Subcutaneous abdominal adipose tissue (tissue), 5 donors: Measurements from ENCODE around the gene DGKQ.
"Not testable (repeated sequence)": the region's sequence is repeated elsewhere in the genome, so short reads cannot be mapped to it uniquely, and the experiment has no call there.

Experiments
- H3K27ac ChIP-seq: one replicate; pipeline ENCODE4 v1.7.0; 2013; ENCODE audit warnings: low read depth, mild to moderate bottlenecking, inconsistent platforms, low read length, moderate library complexity
- H3K27me3 ChIP-seq, 5 donors: one replicate each; pipeline ENCODE4 v1.7.0; 2013; ENCODE audit warnings: low read length in 5 of 5, inconsistent platforms in 1 of 5; ENCODE audit not compliant: control insufficient read depth in 5 of 5, insufficient read depth in 4 of 5
- H3K36me3 ChIP-seq, 5 donors: one replicate each; pipeline ENCODE4 v1.7.0; 2013; ENCODE audit warnings: low read length in 5 of 5; ENCODE audit not compliant: control insufficient read depth in 5 of 5, insufficient read depth in 5 of 5
- H3K4me1 ChIP-seq, 5 donors: one replicate each; pipeline ENCODE4 v1.7.0; 2013; ENCODE audit warnings: low read length in 5 of 5, mild to moderate bottlenecking in 3 of 5, moderate library complexity in 1 of 5; ENCODE audit not compliant: control insufficient read depth in 5 of 5, insufficient read depth in 5 of 5
- H3K4me3 ChIP-seq, 5 donors: one replicate each; pipeline ENCODE4 v1.7.0; 2013; ENCODE audit warnings: low read length in 5 of 5, low read depth in 1 of 5
- H3K9ac ChIP-seq, 5 donors: one replicate each; pipeline ENCODE4 v1.7.0; 2013; ENCODE audit warnings: low read length in 5 of 5, mild to moderate bottlenecking in 4 of 5, moderate library complexity in 3 of 5
- H3K9me3 ChIP-seq, 5 donors: one replicate each; pipeline ENCODE4 v1.7.0; 2013; ENCODE audit warnings: low read length in 5 of 5; ENCODE audit not compliant: control insufficient read depth in 5 of 5
- donor health status: healthy.
- donor health status: healthy.
- donor health status: healthy.
- donor health status: healthy.
- donor health status: healthy.

DGKQ gene

GRCh38 chr4:925171-925570 is 48.2 kb downstream of the DGKQ start:
- no peaks in the 10 kb centered on the region for H3K9me3 ChIP-seq
- no peak overlapping the region for H3K27ac ChIP-seq
- H3K36me3 ChIP-seq = peaks cover 0 to 4% (median 2%) of the 10 kb centered on the region in 5 donors
- H3K9ac ChIP-seq = no peak overlapping the region
- peaks cover 0 to 30% (median 24%) of the 10 kb centered on the region in 5 donors for H3K4me1 ChIP-seq
- no peak overlapping the region for H3K4me3 ChIP-seq
- H3K27me3 ChIP-seq = no peaks in the 10 kb centered on the region

- no peak overlapping the region for H3K27ac ChIP-seq
- peaks cover 0 to 31% (median 22%) of the 10 kb centered on the region in 5 donors for H3K4me1 ChIP-seq
- H3K4me3 ChIP-seq = no peak overlapping the region
- no peaks in the 10 kb centered on the region for H3K27me3 ChIP-seq
- no peaks in the 10 kb centered on the region for H3K9me3 ChIP-seq
- H3K36me3 ChIP-seq = peaks cover 0 to 4% (median 2%) of the 10 kb centered on the region in 5 donors
- no peak overlapping the region for H3K9ac ChIP-seq
Measured at GRCh38 chr4:924107-925096, 49.0 kb downstream of the DGKQ start.

DNA sequence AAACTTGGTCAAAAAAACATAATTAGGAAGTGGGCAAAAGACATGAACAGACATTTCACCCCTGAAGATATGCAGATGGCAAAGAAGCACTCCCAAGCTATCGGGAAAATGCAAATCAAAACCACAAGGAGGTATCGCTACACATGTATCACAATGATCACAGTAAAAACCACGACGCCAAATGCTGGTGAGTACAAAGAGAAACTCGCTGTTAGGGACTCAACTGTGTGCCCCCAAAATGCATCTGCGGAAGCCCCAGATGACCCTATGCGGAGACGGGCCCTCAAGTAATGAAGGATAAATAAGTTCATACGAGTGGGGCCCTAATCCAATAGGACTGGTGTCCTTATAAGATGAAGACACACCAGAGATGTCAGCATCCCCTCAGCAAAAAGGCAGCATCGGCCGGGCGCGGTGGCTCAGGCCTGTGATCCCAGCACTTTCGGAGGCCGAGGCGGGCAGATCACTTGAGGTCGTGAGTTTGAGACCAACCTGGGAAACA is 51.5 kb downstream of the DGKQ start:
- H3K27me3 ChIP-seq = no peaks in the 10 kb centered on the region
- H3K9ac ChIP-seq = no peak overlapping the region
- peaks cover 0 to 4% (median 0%) of the 10 kb centered on the region in 5 donors for H3K36me3 ChIP-seq
- peaks cover 0 to 27% (median 18%) of the 10 kb centered on the region in 5 donors for H3K4me1 ChIP-seq
- H3K4me3 ChIP-seq = no peak overlapping the region
- H3K27ac ChIP-seq = no peak overlapping the region
- no peaks in the 10 kb centered on the region for H3K9me3 ChIP-seq

DNA sequence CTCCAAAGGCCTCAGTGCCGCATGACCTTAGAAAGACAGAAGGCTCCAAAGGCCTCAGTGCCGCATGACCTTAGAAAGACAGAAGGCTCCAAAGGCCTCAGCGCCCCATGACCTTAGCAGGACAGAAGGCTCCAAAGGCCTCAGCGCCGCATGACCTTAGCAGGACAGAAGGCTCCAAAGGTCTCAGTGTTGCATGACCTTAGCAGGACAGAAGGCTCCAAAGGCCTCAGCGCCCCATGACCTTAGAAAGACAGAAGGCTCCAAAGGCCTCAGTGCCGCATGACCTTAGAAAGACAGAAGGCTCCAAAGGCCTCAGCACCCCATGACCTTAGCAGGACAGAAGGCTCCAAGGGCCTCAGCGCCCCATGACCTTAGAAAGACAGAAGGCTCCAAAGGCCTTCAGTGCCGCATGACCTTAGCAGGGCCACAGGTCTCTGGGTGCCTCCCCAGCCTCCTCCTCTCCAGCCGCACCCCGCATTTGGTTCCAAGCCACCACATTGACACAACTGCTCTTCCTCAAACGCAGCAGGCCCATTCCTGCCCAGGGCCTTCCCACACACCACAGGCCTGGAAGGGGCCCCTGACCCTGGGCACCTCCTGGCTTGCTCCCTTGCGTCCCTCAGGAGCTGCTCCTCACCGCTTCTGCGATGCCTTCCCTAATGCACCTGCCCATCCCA is 54.2 kb downstream of the DGKQ start:
- peaks cover 0 to 21% (median 14%) of the 10 kb centered on the region in 5 donors for H3K4me1 ChIP-seq
- not testable (repeated sequence) for H3K27ac ChIP-seq, H3K9me3 ChIP-seq

GRCh38 chr4:918591-918990 is 54.8 kb downstream of the DGKQ start:
- not testable (repeated sequence) for H3K36me3 ChIP-seq, H3K9ac ChIP-seq, H3K27me3 ChIP-seq, H3K9me3 ChIP-seq, H3K27ac ChIP-seq, H3K4me3 ChIP-seq
- peaks cover 0 to 21% (median 14%) of the 10 kb centered on the region in 5 donors for H3K4me1 ChIP-seq

More for the DNA sequence above, 54.2 kb downstream of the DGKQ start:
- H3K4me3 ChIP-seq, H3K27me3 ChIP-seq, H3K9ac ChIP-seq, H3K36me3 ChIP-seq: not testable (repeated sequence)

- Histone ChIP-seq H3K27me3 (no peaks in the 10 kb centered on the region), H3K9me3 (no peaks in the 10 kb centered on the region), H3K9ac (no peak overlapping the region), H3K4me1 (peaks cover 0 to 21% (median 14%) of the 10 kb centered on the region in 5 donors), H3K4me3 (no peak overlapping the region), H3K27ac (no peak overlapping the region), H3K36me3 (peaks cover 0 to 7% (median 0%) of the 10 kb centered on the region in 5 donors)
Measured at GRCh38 chr4:917992-918391, 55.4 kb downstream of the DGKQ start.

DNA sequence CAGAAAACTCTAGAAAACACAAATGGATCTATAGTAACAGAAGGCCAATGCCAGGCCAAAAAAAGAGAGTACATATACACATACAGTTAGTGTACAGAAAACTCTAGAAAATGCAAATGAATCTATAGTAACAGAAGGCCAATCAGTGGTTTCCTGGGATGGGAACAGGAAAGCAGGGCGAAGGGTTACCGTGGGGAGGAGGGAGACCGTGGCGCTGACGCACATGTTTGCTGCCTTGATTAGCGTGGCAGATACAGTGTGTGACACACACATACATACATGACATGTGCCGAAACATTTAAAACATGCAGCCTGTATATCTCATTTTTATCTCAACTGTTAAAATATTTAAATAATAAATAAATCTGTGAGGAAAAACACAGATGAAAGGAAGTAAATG is 55.9 kb downstream of the DGKQ start:
- Histone ChIP-seq H3K27me3 (no peaks in the 10 kb centered on the region), H3K27ac (no peak overlapping the region), H3K4me1 (peaks cover 0 to 21% (median 14%) of the 10 kb centered on the region in 5 donors), H3K9ac (no peak overlapping the region), H3K9me3 (no peaks in the 10 kb centered on the region), H3K36me3 (peaks cover 0 to 10% (median 1%) of the 10 kb centered on the region in 5 donors), H3K4me3 (no peak overlapping the region)

DNA sequence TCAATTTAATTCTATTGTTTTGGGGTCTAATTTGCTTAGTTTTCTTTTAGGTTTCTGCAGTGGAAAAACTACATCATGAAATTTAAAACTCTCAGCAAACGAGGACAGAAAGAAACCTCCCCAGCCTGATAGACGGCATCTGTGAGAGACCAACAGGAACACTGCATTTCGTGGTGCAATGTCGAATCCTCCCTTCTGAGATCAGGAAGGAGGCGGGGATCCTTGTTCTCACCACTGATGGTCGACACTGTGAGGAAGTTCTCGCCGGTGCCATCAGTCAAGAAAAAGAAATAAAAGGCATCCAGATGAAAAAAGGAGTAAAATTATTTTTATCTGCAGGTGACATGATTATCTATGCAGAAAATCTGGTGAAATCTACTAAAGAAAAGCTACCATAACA is 57.8 kb downstream of the DGKQ start:
- Histone ChIP-seq H3K4me3 (peak overlapping the region in 1 of 5 donors; percentile 13), H3K27me3 (no peaks in the 10 kb centered on the region), H3K36me3 (peaks cover 0 to 29% (median 20%) of the 10 kb centered on the region in 5 donors), H3K9ac (no peak overlapping the region), H3K4me1 (peaks cover 0 to 21% (median 14%) of the 10 kb centered on the region in 5 donors), H3K9me3 (no peaks in the 10 kb centered on the region), H3K27ac (no peak overlapping the region)

GRCh38 chr4:915041-915474 is 58.3 kb downstream of the DGKQ start:
- Histone ChIP-seq H3K27me3 (no peaks in the 10 kb centered on the region), H3K36me3 (peaks cover 0 to 34% (median 23%) of the 10 kb centered on the region in 5 donors), H3K4me3 (no peak overlapping the region), H3K27ac (no peak overlapping the region), H3K9ac (no peak overlapping the region), H3K4me1 (peaks cover 0 to 18% (median 11%) of the 10 kb centered on the region in 5 donors), H3K9me3 (no peaks in the 10 kb centered on the region)
